Liver (tissue), 3 donors: Measurements from ENCODE around the gene KBTBD2.

Experiments
- ATF3 ChIP-seq: IDR thresholded peaks from 2 replicates; pipeline ENCODE4 v1.6.1; 2016; ENCODE audit warnings: antibody characterized with exemption
- CTCF ChIP-seq: fragments of 150-350 bp; IDR thresholded peaks from 2 replicates; pipeline ENCODE4 v1.5.1; 2017; ENCODE audit warnings: improper control_type of control experiment, low read depth, low read length; ENCODE audit not compliant: missing input control
- EGR1 ChIP-seq, 2 donors: IDR thresholded peaks; 2 replicates each; pipeline ENCODE4 v1.6.1; 2016 to 2018; ENCODE audit warnings: antibody characterized with exemption in 2 of 2, low read depth in 2 of 2
- JUND ChIP-seq, 2 donors: IDR thresholded peaks; 2 replicates each; pipeline ENCODE4 v1.6.1; 2016; ENCODE audit warnings: antibody characterized with exemption in 2 of 2
- MAX ChIP-seq: IDR thresholded peaks from 2 replicates; pipeline ENCODE4 v1.6.1; 2016; ENCODE audit warnings: antibody characterized with exemption
- RAD21 ChIP-seq, 2 donors: IDR thresholded peaks; 2 replicates each; pipeline ENCODE4 v1.6.1; 2016; ENCODE audit warnings: antibody characterized with exemption in 2 of 2, mild to moderate bottlenecking in 2 of 2
- REST ChIP-seq: IDR thresholded peaks from 2 replicates; pipeline ENCODE4 v1.6.1; 2016; ENCODE audit warnings: antibody characterized with exemption, mild to moderate bottlenecking
- donor health status: healthy.
- donor health status: healthy.

- TF ChIP-seq JUND (IDR thresholded peaks at IDR 0.05) (no peak), CTCF (no peak), REST (no peak), RAD21 (IDR thresholded peaks at IDR 0.05) (no peak), EGR1 (IDR thresholded peaks at IDR 0.05; ENCODE audit: low read depth in 2 of 2) (no peak), ATF3 (no peak), MAX (no peak)
Observed at GRCh38 chr7:32870298-32870697, 21.3 kb downstream of the KBTBD2 start.
